HepG2 (cell line): ENCODE results near the gene AFDN. TPM values are rescaled to one million over a fixed set of nuclear protein-coding genes. Genes with fewer than 3 reads are reported as not detected.

ENCODE experiments used
- ARNTL ChIP-seq: sonication (generic); formaldehyde crosslinking; IDR thresholded peaks from 2 replicates; pipeline ENCODE4 v1.4.0; 2020; ENCODE audit warnings: mild to moderate bottlenecking, missing genetic modification reagents
- ATF1 ChIP-seq: IDR thresholded peaks from 2 replicates; pipeline ENCODE4 v1.6.1; 2016; ENCODE audit warnings: mild to moderate bottlenecking, control low read depth
- HNF4A ChIP-seq: sonication (generic); formaldehyde crosslinking; IDR thresholded peaks from 2 replicates; pipeline ENCODE4 v1.4.0; 2020; ENCODE audit warnings: missing genetic modification reagents
- HNRNPH1 ChIP-seq: fragments of 200-400 bp; formaldehyde crosslinking; optimal IDR thresholded peaks from 2 replicates; pipeline ENCODE3; 2017; ENCODE audit warnings: mild to moderate bottlenecking, low read depth, low read length
- IKZF4 ChIP-seq: sonication (generic); formaldehyde crosslinking; IDR thresholded peaks from 2 replicates; pipeline ENCODE4 v1.5.1; 2020; ENCODE audit warnings: borderline replicate concordance, mild to moderate bottlenecking, low read depth, missing genetic modification reagents; ENCODE audit errors: not compliant biosample characterization
- KDM5B ChIP-seq: sonication (generic); formaldehyde crosslinking; IDR thresholded peaks from 2 replicates; pipeline ENCODE4 v1.4.0; 2020; ENCODE audit warnings: missing genetic modification reagents, mild to moderate bottlenecking, borderline replicate concordance
- MAFG ChIP-seq: sonication (generic); formaldehyde crosslinking; IDR thresholded peaks from 2 replicates; pipeline ENCODE4 v1.5.1; 2020; ENCODE audit warnings: mild to moderate bottlenecking, missing genetic modification reagents
- MIER3 ChIP-seq: IDR thresholded peaks from 2 replicates; pipeline ENCODE4 v1.6.1; 2016; ENCODE audit warnings: missing compliant biosample characterization, borderline replicate concordance
- NFKB2 ChIP-seq: sonication (generic); formaldehyde crosslinking; IDR thresholded peaks from 2 replicates; pipeline ENCODE4 v1.4.0; 2020; ENCODE audit warnings: missing genetic modification reagents, borderline replicate concordance
- PCBP1 ChIP-seq: fragments of 200-400 bp; formaldehyde crosslinking; IDR thresholded peaks from 2 replicates; pipeline ENCODE4 v1.6.1; 2017; ENCODE audit warnings: mild to moderate bottlenecking, low read depth, low read length, borderline replicate concordance
- SP140L ChIP-seq: sonication (generic); formaldehyde crosslinking; IDR thresholded peaks from 2 replicates; pipeline ENCODE4 v1.4.0; 2020; ENCODE audit warnings: missing genetic modification reagents, borderline replicate concordance
- SUZ12 ChIP-seq: fragments of 150-350 bp; IDR thresholded peaks from 2 replicates; pipeline ENCODE4 v1.6.1; 2014; ENCODE audit warnings: low read depth, low read length
- XBP1 ChIP-seq: sonication (generic); formaldehyde crosslinking; IDR thresholded peaks from 2 replicates; pipeline ENCODE4 v1.5.0; 2020; ENCODE audit warnings: missing genetic modification reagents
- YEATS2 ChIP-seq: sonication (generic); formaldehyde crosslinking; IDR thresholded peaks from 2 replicates; pipeline ENCODE4 v1.4.0; 2020; ENCODE audit warnings: missing genetic modification reagents, borderline replicate concordance
- ZBTB21 ChIP-seq: sonication (generic); formaldehyde crosslinking; IDR thresholded peaks from 2 replicates; pipeline ENCODE4 v1.4.0; 2020; ENCODE audit warnings: missing genetic modification reagents
- ZFP36L1 ChIP-seq: sonication (generic); formaldehyde crosslinking; IDR thresholded peaks from 2 replicates; pipeline ENCODE4 v1.8.0; 2022; ENCODE audit warnings: mild to moderate bottlenecking, missing genetic modification reagents, moderate library complexity
- ZNF296 ChIP-seq: sonication (generic); formaldehyde crosslinking; conservative IDR thresholded peaks from 2 replicates; pipeline ENCODE4 v1.5.0; 2020; ENCODE audit warnings: mild to moderate bottlenecking, missing genetic modification reagents
- ZNF7 ChIP-seq: IDR thresholded peaks from 2 replicates; pipeline ENCODE4 v1.6.1; 2016; ENCODE audit warnings: missing biosample characterization, missing genetic modification reagents
- ZSCAN20 ChIP-seq: sonication (generic); formaldehyde crosslinking; IDR thresholded peaks from 2 replicates; pipeline ENCODE4 v1.4.0; 2020; ENCODE audit warnings: missing genetic modification reagents, mild to moderate bottlenecking, borderline replicate concordance
- polyA plus RNA-seq, 8 experiments: library from polyadenylated mRNA; depleted of rRNA in 3 of 8; stranded (reverse) in 7 of 8; unstranded in 1 of 8; fragments of >200 nt; fragmentation: Illumina TruSeq in 4 of 8; extraction: Trizol in 4 of 8; gene quantifications; 2 replicates each; pipeline versions ENCODE4 v1.2.1 to v1.2.3, GENCODE V29; 2011 to 2016; ENCODE audit warnings: low read depth in 4 of 8, missing spikeins in 1 of 8, mixed read lengths in 1 of 8; ENCODE audit not compliant: insufficient read depth in 1 of 8
- total RNA-seq, 5 experiments: library from RNA; depleted of rRNA; stranded (reverse); fragments of >200 nt; fragmentation: Illumina TruSeq; extraction: Trizol; gene quantifications; 2 replicates each; pipeline ENCODE4 v1.2.3, GENCODE V29; 2016; ENCODE audit warnings: low read depth in 1 of 5
- TF ChIP-seq, protein P1 (sequence below): sonication (generic); formaldehyde crosslinking; IDR thresholded peaks from 2 replicates; pipeline ENCODE4 v1.4.0; 2020; ENCODE audit warnings: missing genetic modification reagents
- TF ChIP-seq, protein P2 (sequence below): sonication (generic); formaldehyde crosslinking; IDR thresholded peaks from 2 replicates; pipeline ENCODE4 v1.8.1; 2022; ENCODE audit warnings: low read depth, mild to moderate bottlenecking, missing genetic modification reagents
- TF ChIP-seq, protein P3 (sequence below): sonication (generic); formaldehyde crosslinking; conservative IDR thresholded peaks from 2 replicates; pipeline ENCODE4 v1.4.0; 2020; ENCODE audit warnings: missing genetic modification reagents
- TF ChIP-seq, protein P4 (sequence below): sonication (generic); formaldehyde crosslinking; IDR thresholded peaks from 2 replicates; pipeline ENCODE4 v1.5.1; 2020; ENCODE audit warnings: missing genetic modification reagents, mild to moderate bottlenecking, borderline replicate concordance

The AFDN gene
- total and polyA plus RNA-seq, 2 of the 13 experiments (the other 11 are each of a cell fraction or from before 2014, with no cell fraction given): 136 to 151 TPM

DNA sequence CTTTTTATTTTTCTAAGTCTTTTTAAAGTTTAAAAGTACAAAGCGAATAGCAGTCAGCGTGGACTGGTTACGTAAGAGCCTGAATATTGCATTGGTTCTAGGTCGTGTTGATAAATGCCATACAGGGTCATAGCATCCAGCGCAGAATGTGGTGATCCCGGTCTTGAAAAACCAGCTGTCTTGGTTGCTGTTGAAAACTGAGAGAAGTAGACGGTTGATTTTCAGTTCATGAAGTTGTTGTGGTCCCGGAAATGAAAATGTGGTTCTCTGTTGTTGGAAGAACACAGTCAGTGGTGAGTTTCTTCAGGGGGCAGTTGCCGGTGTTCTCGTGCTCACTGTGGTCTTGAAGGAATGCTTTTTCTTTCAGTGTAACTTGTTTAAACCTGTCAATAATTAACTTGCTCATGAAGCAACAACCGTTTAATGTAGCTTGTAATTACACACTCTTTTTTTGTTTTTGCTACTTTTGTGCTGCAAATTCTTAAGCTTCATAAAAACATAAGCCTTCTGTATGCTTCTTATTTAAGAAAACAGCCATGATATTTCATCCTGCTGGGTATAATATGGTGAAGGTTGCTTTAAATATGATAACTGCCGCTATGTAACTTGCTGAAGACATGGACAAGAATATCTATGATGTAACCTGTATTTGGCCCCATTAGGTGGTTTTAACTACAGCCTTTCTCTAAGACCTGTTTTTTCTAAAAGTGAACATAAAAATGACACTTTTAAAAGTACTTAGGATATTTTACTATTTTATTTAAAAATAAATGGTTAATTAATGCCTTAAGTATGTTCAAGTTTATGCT is 106.0 kb downstream of the AFDN start (continued):
- TF ChIP-seq PCBP1 (no peak), KDM5B (CRISPR knock-in tag) (no peak), YEATS2 (0 out of 2 replicates have a peak, but pooled peaks have one; percentile 33), SUZ12 (no peak), MIER3 (no peak; the same call in 1 of the 2 replicates), ZNF296 (CRISPR knock-in tag) (no peak), HNRNPH1 (no peak), ZFP36L1 (CRISPR knock-in tag) (no peak), ZSCAN20 (CRISPR knock-in tag) (no peak), ATF1 (CRISPR knock-in tag) (peak; percentile 66), ARNTL (CRISPR knock-in tag) (peak; percentile 51; the same call in 1 of the 2 replicates), MAFG (CRISPR knock-in tag) (no peak), IKZF4 (CRISPR knock-in tag) (no peak), NFKB2 (no peak), XBP1 (CRISPR knock-in tag) (no peak), ZNF7 (CRISPR knock-in tag) (no peak), SP140L (CRISPR knock-in tag) (no peak), ZBTB21 (no peak), HNF4A (CRISPR knock-in tag) (peak; percentile 56)
- TF ChIP-seq, protein P1, sequence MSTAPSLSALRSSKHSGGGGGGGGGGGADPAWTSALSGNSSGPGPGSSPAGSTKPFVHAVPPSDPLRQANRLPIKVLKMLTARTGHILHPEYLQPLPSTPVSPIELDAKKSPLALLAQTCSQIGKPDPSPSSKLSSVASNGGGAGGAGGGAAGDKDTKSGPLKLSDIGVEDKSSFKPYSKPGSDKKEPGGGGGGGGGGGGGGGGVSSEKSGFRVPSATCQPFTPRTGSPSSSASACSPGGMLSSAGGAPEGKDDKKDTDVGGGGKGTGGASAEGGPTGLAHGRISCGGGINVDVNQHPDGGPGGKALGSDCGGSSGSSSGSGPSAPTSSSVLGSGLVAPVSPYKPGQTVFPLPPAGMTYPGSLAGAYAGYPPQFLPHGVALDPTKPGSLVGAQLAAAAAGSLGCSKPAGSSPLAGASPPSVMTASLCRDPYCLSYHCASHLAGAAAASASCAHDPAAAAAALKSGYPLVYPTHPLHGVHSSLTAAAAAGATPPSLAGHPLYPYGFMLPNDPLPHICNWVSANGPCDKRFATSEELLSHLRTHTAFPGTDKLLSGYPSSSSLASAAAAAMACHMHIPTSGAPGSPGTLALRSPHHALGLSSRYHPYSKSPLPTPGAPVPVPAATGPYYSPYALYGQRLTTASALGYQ (CRISPR knock-in tag): no peak
- TF ChIP-seq, protein P2, sequence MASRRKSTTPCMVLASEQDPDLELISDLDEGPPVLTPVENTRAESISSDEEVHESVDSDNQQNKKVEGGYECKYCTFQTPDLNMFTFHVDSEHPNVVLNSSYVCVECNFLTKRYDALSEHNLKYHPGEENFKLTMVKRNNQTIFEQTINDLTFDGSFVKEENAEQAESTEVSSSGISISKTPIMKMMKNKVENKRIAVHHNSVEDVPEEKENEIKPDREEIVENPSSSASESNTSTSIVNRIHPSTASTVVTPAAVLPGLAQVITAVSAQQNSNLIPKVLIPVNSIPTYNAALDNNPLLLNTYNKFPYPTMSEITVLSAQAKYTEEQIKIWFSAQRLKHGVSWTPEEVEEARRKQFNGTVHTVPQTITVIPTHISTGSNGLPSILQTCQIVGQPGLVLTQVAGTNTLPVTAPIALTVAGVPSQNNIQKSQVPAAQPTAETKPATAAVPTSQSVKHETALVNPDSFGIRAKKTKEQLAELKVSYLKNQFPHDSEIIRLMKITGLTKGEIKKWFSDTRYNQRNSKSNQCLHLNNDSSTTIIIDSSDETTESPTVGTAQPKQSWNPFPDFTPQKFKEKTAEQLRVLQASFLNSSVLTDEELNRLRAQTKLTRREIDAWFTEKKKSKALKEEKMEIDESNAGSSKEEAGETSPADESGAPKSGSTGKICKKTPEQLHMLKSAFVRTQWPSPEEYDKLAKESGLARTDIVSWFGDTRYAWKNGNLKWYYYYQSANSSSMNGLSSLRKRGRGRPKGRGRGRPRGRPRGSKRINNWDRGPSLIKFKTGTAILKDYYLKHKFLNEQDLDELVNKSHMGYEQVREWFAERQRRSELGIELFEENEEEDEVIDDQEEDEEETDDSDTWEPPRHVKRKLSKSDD (CRISPR knock-in tag): peak; percentile 49; the same call in 1 of the 2 replicates
- TF ChIP-seq, protein P3, sequence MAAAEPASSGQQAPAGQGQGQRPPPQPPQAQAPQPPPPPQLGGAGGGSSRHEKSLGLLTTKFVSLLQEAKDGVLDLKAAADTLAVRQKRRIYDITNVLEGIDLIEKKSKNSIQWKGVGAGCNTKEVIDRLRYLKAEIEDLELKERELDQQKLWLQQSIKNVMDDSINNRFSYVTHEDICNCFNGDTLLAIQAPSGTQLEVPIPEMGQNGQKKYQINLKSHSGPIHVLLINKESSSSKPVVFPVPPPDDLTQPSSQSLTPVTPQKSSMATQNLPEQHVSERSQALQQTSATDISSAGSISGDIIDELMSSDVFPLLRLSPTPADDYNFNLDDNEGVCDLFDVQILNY (CRISPR knock-in tag): no peak
- TF ChIP-seq, protein P4, sequence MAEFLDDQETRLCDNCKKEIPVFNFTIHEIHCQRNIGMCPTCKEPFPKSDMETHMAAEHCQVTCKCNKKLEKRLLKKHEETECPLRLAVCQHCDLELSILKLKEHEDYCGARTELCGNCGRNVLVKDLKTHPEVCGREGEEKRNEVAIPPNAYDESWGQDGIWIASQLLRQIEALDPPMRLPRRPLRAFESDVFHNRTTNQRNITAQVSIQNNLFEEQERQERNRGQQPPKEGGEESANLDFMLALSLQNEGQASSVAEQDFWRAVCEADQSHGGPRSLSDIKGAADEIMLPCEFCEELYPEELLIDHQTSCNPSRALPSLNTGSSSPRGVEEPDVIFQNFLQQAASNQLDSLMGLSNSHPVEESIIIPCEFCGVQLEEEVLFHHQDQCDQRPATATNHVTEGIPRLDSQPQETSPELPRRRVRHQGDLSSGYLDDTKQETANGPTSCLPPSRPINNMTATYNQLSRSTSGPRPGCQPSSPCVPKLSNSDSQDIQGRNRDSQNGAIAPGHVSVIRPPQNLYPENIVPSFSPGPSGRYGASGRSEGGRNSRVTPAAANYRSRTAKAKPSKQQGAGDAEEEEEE: no peak; the same call in 1 of the 2 replicates
